ENCODE data around the gene PPP6C.

DNA sequence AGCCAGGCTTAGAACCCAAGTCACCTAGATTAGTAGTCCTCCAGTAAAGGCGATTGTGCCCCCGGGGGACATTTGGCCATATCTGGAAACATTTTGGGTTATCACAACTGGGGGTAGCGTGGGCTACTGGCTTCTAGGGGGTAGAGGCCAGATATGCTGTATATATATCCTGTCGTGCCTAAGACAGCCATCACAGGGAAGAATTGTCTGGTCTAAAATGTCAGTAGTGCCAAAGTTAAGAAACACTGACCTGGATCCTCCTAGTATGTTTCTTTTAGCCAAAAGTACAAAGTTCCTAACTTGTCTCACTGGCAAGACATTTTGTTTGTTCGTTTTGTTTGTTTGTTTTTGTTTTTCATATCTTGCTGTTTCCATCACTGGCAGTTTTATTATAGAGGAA, 24.6 kb upstream of the PPP6C start:
- TF ChIP-seq POLR2AphosphoS5 (IDR thresholded peaks at IDR 0.05) (no peak), POLR2A (IDR thresholded peaks at IDR 0.05) (no peak)
